ENCODE data around the gene FAM9A. TPM values are rescaled to one million over a fixed set of nuclear protein-coding genes. Genes with fewer than 3 reads are reported as not detected.

The FAM9A gene
- total RNA-seq, 1 experiment from 2014 or later, result not detected

GRCh38 chrX:8813036-8813435 lies 11.9 kb upstream of the FAM9A start:
- H3F3A ChIP-seq (ENCODE audit: low read length, unreplicated experiment), result no peaks in the 10 kb centered on the region
- H3K27ac ChIP-seq (ENCODE audit: low read length), result no peak overlapping the region
- no peaks in the 10 kb centered on the region for H3K9me2 ChIP-seq (replicated peaks; ENCODE audit: low read length)
- POLR2A ChIA-PET (ENCODE audit: unreplicated experiment), result no interaction called here
- CTCF ChIA-PET, result no interaction called here
- H3K9ac ChIP-seq (ENCODE audit: low read length), result no peak overlapping the region
- no peak overlapping the region for H3K4me3 ChIP-seq (ENCODE audit: low read length)
- H3K36me3 ChIP-seq (ENCODE audit: low read depth, low read length), result no peaks in the 10 kb centered on the region
- BruUV-seq (replicated peaks), result no TSS peak
- DNase-seq, result no peak
- ATAC-seq, result no peak
- H3K27me3 ChIP-seq (ENCODE audit: low read length), result no peaks in the 10 kb centered on the region
- TF ChIP-seq, protein P1, sequence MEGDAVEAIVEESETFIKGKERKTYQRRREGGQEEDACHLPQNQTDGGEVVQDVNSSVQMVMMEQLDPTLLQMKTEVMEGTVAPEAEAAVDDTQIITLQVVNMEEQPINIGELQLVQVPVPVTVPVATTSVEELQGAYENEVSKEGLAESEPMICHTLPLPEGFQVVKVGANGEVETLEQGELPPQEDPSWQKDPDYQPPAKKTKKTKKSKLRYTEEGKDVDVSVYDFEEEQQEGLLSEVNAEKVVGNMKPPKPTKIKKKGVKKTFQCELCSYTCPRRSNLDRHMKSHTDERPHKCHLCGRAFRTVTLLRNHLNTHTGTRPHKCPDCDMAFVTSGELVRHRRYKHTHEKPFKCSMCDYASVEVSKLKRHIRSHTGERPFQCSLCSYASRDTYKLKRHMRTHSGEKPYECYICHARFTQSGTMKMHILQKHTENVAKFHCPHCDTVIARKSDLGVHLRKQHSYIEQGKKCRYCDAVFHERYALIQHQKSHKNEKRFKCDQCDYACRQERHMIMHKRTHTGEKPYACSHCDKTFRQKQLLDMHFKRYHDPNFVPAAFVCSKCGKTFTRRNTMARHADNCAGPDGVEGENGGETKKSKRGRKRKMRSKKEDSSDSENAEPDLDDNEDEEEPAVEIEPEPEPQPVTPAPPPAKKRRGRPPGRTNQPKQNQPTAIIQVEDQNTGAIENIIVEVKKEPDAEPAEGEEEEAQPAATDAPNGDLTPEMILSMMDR (conservative IDR thresholded peaks at IDR 0.05; ENCODE audit: low read depth, low read length), result no peak
- TF ChIP-seq EZH2phosphoT487 (IDR thresholded peaks at IDR 0.05; ENCODE audit: borderline replicate concordance, low read length) (no peak), EZH2 (IDR thresholded peaks at IDR 0.05; ENCODE audit: low read length, unreplicated experiment) (no peak)
- no peak overlapping the region for H3K4me2 ChIP-seq (ENCODE audit: low read length)
- H2AFZ ChIP-seq (ENCODE audit: low read length), result no peak overlapping the region; the same call in 1 of the 2 replicates
- intact Hi-C loops (cut with micrococcal nuclease), result no loop called here
- H3K79me2 ChIP-seq (ENCODE audit: low read length), result no peaks in the 10 kb centered on the region
- H3K9me3 ChIP-seq (ENCODE audit: low read length), result no peaks in the 10 kb centered on the region
- H3K4me1 ChIP-seq (ENCODE audit: insufficient read depth, low read length), result no peaks in the 10 kb centered on the region
- no peaks in the 10 kb centered on the region for H4K20me1 ChIP-seq (ENCODE audit: low read length)

GRCh38 chrX:8811611-8812010 lies 10.4 kb upstream of the FAM9A start:
- Histone ChIP-seq H3F3A (ENCODE audit: low read length, unreplicated experiment) (no peaks in the 10 kb centered on the region), H3K9me2 (replicated peaks; ENCODE audit: low read length) (no peaks in the 10 kb centered on the region), H3K36me3 (ENCODE audit: low read depth, low read length) (no peaks in the 10 kb centered on the region), H2AFZ (ENCODE audit: low read length) (no peak overlapping the region), H3K4me1 (ENCODE audit: insufficient read depth, low read length) (no peaks in the 10 kb centered on the region), H3K4me2 (ENCODE audit: low read length) (no peak overlapping the region), H4K20me1 (ENCODE audit: low read length) (no peaks in the 10 kb centered on the region), H3K4me3 (ENCODE audit: low read length) (no peak overlapping the region), H3K79me2 (ENCODE audit: low read length) (no peaks in the 10 kb centered on the region), H3K9me3 (ENCODE audit: low read length) (no peaks in the 10 kb centered on the region), H3K27me3 (ENCODE audit: low read length) (no peaks in the 10 kb centered on the region), H3K27ac (ENCODE audit: low read length) (no peak overlapping the region), H3K9ac (ENCODE audit: low read length) (no peak overlapping the region)
- no peak for DNase-seq
- CTCF ChIA-PET, result no interaction called here
- POLR2A ChIA-PET (ENCODE audit: unreplicated experiment), result no interaction called here
- BruUV-seq (replicated peaks), result no TSS peak
- intact Hi-C loops (cut with micrococcal nuclease), result no loop called here
- no peak for ATAC-seq
- TF ChIP-seq EZH2 (IDR thresholded peaks at IDR 0.05; ENCODE audit: low read length, unreplicated experiment) (no peak), EZH2phosphoT487 (IDR thresholded peaks at IDR 0.05; ENCODE audit: borderline replicate concordance, low read length) (no peak)
- TF ChIP-seq, protein P1 (conservative IDR thresholded peaks at IDR 0.05; ENCODE audit: low read depth, low read length), result no peak

DNA sequence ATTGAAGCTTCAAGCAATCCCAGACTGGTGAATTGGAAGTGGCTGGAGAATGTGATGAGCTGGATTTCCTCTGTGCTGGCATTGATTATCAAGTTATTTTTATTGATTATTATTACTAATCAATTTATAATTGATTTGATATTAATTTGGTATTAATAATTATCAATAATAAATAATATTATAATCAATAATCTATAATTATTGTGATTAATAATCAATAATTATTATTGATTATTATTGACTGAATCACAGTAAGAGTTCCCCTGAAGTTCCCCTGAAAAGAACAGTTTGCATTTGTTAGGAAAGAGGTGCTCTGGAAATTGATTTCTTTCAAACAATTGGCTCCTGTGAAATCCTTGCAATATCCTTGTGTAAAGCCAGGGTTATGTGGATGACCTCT lies 7.5 kb upstream of the FAM9A start:
- no peaks in the 10 kb centered on the region for H3F3A ChIP-seq (ENCODE audit: low read length, unreplicated experiment)
- no peaks in the 10 kb centered on the region for H3K9me3 ChIP-seq (ENCODE audit: low read length)
- no peaks in the 10 kb centered on the region for H4K20me1 ChIP-seq (ENCODE audit: low read length)
- ATAC-seq (no peak), DNase-seq (no peak)
- H3K4me2 ChIP-seq (ENCODE audit: low read length), result no peak overlapping the region
- no TSS peak for BruUV-seq (replicated peaks)
- no peak overlapping the region for H2AFZ ChIP-seq (ENCODE audit: low read length)
- no peak overlapping the region for H3K4me3 ChIP-seq (ENCODE audit: low read length)
- no peaks in the 10 kb centered on the region for H3K9me2 ChIP-seq (replicated peaks; ENCODE audit: low read length)
- H3K9ac ChIP-seq (ENCODE audit: low read length), result no peak overlapping the region
- peaks cover 6% of the 10 kb centered on the region for H3K4me1 ChIP-seq (ENCODE audit: insufficient read depth, low read length)
- no peaks in the 10 kb centered on the region for H3K36me3 ChIP-seq (ENCODE audit: low read depth, low read length)
- TF ChIP-seq EZH2 (IDR thresholded peaks at IDR 0.05; ENCODE audit: low read length, unreplicated experiment) (no peak), EZH2phosphoT487 (IDR thresholded peaks at IDR 0.05; ENCODE audit: borderline replicate concordance, low read length) (no peak)
- TF ChIP-seq, protein P1 (conservative IDR thresholded peaks at IDR 0.05; ENCODE audit: low read depth, low read length), result no peak
- CTCF ChIA-PET, result no interaction called here
- H3K79me2 ChIP-seq (ENCODE audit: low read length), result no peaks in the 10 kb centered on the region
- H3K27me3 ChIP-seq (ENCODE audit: low read length), result no peaks in the 10 kb centered on the region
- POLR2A ChIA-PET (ENCODE audit: unreplicated experiment), result no interaction called here
- H3K27ac ChIP-seq (ENCODE audit: low read length), result no peak overlapping the region
- intact Hi-C loops (cut with micrococcal nuclease), result no loop called here

Data from PC-3 (cell line).